G401 (cell line): ENCODE data around the gene RGS16. TPM values are rescaled to one million over a fixed set of nuclear protein-coding genes. Genes with fewer than 3 reads are reported as not detected.
A peak's percentile ranks its signal among the peaks of the same experiment; 100 is the strongest.
"Not testable (repeated sequence)": the region's sequence is repeated elsewhere in the genome, so short reads cannot be mapped to it uniquely, and the experiment has no call there.

Experiments
- DNase-seq: peaks from one replicate; pipeline ENCODE4 v3.0.0-alpha.2; 2015; ENCODE audit warnings: low spot score
- in situ Hi-C: cut with HindIII; loops from 2 replicates; pipeline ENCODE4 v1.10.0; 2016; ENCODE audit warnings: low sequenced_read_pairs, mixed read lengths
- total RNA-seq: library from RNA; depleted of rRNA; stranded (reverse); fragments of >200 nt; shearing (Covaris generic); gene quantifications from 2 replicates; pipeline ENCODE4 v1.2.3, GENCODE V29; 2014; rRNA removed

Gene RGS16, protein sequence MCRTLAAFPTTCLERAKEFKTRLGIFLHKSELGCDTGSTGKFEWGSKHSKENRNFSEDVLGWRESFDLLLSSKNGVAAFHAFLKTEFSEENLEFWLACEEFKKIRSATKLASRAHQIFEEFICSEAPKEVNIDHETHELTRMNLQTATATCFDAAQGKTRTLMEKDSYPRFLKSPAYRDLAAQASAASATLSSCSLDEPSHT
- not detected in 2 replicates for total RNA-seq

DNA sequence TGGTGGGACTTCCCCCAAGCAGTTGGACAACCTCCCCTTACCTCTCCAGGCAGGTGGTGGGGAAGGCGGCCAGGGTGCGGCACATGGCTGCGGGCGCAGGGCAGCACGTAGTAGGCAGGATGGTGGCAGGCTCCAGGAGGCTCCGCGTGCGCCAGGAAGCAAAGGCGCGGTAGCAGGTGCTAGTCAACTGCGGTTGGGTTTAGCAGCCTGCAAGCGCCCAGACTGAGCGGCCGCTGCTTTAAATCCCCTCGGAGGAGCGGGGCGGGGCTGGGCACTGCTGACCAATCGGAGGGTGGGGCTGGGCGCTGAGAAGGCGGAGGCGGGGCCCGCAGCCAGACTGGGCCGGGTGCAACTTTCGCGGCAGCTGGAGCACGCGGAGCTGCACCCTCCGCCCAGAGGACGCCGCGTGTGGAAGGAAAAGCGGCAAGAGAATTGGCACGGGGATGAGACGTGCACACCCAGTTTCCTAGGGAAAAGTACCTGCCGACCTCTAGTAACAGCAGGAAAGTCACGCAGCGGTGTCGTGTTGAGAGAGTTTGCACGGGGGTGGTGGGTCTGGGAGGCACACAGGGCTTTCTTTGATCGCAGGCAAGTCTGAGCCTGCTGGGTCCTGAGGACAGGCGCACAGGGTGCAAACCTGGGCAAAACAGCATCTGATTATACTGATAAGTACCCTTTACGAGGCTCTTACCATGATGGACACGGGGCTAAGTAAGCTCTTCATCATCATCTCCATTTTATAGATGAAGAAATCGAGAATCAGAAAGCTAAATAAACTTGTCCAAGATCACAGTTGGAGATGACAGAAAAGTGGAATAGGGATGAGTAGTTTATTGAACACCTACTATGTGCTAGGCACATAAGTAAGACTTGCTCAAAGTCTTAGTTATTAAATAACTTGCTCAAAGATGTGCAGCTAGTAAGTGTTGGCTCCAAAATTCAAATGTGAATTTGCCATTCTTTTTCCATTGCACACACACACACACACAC, at the start of gene RGS16:
RGS16 (minus strand) TSS at position 215 of the 990 bp plus-strand sequence; CDS start at position 85, 130 bp downstream.
- in situ Hi-C loops = no loop called here
- DNase-seq = peak; percentile 85

DNA sequence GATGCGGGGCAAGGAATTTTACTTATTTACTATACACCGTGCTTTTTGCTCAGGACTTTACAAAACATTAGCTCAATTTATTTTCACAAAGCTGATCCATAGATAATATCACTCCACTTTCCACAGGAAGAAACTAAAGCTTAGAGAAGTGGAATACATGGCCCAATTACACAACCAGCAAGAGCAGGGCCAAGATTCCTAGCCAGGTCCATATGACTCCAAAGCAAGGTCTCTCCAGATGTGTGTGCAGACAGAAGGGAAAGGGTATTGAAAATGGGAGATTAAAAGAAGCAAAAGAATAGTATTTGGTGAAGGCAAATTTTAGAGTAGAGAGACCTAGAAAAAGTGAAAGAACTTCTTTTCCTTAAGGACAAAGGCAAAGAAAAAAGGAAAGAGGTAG, 49.8 kb upstream of the RGS16 start:
- in situ Hi-C loops = no loop called here
- DNase-seq = no peak

DNA sequence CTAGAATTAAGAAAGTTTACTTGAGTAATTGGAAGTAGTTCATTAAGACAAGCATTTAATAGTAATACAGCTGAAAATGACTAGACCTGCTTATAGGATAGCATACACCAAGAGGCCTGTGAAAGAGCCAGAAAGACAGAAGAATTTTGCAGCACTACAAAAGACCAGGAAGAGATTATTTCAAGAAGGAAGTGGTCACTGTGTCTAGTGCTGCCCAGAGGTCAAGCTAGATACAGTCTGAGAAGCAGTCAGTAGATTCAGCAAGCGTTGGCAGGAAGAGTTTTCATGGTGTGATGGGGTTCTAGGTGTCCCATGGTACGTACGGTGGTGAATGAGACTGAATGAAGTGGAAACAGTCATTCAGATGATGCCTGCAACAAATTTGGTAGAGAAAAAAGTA, 48.7 kb upstream of the RGS16 start:
- DNase-seq = no peak
- in situ Hi-C loops = no loop called here

DNA sequence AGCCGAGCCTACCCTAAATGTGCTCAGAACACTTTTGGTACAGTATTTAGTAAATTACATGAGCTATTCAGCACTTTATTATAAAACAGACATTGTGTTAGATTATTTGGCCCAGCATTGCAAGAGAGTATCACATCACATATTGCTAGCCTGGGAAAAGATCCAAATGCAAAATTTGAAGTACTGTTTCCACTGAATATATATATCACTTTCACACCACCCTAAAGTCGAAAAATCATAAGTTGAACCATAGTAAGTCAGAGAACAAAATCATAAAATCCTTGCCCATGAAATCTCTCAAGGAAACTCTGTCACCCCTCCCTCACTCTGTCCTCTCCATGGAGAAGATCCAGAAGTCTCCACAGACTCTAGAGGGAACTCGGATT, 47.1 kb upstream of the RGS16 start:
- no peak for DNase-seq
- in situ Hi-C loops = no loop called here

DNA sequence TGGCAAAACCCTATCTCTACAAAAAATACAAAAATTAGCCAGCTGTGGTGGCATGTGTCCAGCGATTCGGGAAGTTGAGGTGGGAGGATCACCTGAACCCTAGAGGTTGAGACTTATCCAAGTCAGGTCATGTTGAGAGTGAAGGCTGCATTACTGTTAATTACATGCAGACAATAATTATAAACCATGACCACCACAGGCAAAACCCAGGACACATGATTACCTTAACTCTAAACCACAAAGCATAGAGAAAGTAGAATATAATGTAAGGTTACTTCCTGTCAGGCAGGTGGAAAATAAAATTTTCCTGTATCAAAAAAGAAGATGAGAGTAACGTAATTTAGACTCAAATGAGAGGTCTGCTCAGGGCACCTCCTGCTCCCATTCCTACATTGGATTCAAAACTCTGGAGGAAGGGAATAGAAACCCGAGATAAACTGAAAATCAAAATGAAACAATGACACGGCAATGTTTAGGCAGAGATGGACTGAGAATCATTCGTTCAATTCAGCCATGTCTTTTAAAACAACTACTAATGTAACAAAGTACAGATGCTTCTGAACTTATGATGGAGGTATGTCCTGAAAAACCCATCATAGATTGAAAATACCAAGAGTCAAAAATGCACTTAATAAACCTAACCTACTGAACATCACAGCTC, 46.6 kb upstream of the RGS16 start:
- no peak for DNase-seq
- in situ Hi-C loops = no loop called here

DNA sequence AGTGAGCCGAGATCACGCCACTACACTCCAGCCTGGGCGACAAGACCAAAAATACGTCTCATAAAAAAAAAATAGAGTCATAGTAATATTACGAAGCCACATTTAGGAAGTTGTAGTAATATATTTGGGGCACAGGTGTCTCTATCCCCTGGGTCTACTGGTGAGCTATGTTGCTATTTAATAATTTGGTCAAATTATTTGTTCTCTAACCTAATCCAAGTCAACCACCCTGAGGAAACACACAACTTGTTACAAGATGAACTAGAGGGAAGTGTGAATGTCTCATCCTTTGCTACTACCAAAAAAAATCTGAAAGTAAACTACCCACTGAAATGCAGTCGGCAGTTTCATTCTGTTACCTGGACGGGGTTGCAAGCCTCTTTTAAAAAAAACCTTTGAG, 44.9 kb upstream of the RGS16 start:
- in situ Hi-C loops = no loop called here
- no peak for DNase-seq

DNA sequence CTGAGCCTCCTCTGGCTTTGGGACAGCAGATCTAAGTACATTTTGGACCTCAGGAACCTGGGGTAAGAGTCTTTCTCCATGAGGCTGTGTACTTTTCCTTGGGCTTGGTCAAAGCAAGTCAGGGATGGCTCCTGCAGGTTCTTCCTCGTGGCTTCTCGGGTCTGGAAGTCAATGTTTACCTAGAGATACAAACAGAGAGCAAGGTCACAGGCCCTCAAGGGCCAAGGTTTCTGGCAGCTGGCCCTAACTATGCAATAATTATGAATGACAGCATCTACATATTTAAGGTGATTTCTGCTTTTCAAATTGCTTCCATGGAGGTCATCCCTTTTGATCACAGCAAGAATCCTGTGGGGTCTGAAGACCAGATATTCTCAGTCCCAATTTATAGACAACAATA, 42.5 kb upstream of the RGS16 start:
- in situ Hi-C loops = no loop called here
- no peak for DNase-seq

DNA sequence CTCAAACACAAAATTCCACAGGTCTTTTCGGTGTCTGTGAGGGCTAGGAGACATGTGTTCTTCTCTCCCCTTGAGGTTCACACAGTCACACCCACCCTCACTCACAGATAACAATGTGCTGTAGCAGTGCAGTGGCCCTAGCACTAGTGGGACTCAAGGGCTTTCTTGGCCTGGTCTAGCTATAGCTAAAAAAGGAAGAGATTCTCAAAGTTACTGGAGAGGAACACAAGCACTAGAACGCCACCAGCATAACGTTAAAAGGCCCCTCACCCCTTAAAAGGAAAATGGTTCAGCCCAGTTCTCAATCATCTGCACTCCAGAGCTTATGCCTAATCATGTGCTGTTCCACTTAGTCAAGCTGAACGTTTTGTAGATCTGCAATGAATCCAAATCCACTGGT, 40.7 kb upstream of the RGS16 start:
- no peak for DNase-seq
- in situ Hi-C loops = no loop called here

DNA sequence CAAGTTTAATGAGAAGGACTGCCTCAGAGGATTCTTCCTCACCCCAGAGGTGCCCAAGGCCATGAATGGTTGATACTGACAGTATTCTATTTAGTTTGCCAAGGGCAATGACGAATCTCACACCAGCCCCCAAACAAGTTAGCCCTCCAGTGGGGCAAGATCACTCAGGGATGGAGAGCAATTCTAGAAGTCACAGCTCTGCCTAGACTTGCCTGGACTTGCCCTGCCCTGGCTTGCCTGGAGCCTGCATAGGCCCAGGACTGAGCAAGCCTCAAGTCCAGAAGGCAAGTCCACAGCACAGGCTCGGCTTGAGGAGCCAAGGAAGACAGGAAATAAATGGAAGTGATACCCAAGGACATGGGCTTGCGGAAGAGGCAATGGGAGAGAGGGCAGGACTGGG, 39.5 kb upstream of the RGS16 start:
- in situ Hi-C loops = no loop called here
- no peak for DNase-seq

DNA sequence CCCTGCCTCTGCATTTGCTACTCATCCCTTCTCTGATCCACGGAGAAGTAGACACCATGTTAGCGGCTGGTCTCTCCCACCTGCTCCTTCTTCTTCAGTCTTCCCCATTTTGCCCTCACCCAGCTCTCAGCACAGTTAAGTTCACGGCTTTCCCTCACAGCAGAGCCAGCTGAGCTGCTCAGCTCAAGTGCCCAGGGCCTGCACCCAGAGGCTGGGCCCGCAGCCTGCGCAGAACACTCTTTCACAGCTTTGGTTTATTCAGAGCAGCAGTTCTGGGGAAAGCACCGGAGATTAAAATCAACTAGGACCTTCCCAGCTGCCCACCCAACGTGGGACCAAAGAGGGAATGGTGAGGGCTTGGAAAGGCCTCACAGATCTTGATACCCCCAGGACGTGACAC, 38.3 kb upstream of the RGS16 start:
- DNase-seq = no peak

DNA sequence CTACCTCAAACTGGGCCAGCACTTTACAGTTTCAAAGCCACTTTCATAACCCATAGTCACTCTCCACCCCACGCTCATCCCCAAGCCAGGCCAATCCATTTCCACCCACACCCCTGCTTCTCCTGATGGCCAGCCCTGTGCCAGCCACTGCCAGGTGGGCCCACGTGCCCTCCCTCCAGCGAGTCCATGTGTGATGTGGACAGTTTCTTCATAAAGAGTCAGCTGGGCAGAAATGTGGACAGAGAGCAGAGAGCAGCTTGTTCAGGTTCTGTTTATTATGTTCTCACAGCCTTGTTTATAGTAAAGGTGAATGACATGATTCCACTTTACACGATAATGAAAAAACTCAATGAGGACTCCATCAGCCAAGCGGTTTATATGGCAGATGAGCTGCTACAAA, 37.4 kb upstream of the RGS16 start:
- in situ Hi-C loops = no loop called here
- no peak for DNase-seq

More for the DNA sequence above, 38.3 kb upstream of the RGS16 start:
- in situ Hi-C loops = no loop called here

DNA sequence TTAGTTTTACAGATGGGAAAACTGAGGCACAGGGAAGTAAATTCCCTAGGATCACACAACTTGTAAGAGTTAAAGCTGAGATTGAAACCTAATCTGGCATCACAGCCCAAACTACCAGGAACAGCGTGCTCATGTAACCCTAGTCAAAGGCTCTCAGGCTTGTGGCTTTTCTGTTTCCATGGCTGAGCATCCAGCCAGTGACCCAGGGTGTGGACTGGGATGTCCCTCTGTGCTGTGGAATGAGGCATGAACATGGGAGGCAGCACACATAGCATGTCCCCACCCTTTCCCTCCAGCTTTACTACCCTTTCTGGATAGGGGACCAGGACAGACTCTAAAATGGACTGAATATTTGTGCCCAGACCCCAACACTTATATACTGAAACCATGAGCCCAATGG, 35.1 kb upstream of the RGS16 start:
- no peak for DNase-seq
- in situ Hi-C loops = no loop called here

DNA sequence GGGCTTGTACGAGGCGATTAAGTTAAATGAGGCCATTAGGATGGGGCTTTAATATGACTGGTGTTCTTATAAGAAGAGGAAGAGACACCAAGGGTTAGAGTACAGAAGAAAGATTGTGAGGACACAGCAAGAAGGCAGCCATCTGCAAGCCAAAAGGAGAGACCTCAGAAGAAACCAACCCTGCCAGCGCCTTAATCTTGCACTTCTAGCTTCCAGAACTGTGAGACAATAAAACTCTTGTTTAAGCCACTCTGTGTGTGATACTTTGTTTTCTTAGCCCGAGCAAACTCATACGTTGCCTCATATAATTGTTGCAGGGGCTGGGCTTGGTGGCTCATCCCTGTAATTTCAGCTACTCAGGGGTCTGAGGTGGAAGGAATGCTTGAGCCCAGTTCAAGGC, 33.6 kb upstream of the RGS16 start:
- no peak for DNase-seq
- in situ Hi-C loops = no loop called here

DNA sequence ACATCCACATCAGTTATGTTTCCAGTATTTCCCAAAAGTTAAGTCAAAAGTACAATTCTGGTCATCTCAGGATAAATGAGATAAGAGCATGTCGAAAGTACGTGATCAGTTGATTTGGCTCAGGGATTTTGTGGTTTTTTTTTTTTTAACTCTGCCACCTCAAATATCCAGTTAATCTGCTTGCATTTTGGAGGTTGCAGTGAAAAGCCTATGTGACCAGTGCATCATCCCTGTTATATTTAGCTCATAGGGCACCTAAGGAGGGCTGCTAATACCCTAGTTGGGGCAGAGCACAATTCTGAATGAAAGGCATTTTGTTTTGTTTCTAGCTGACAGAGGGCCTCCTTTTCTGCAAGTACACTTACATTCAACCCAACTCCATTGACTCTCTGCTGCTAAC, 31.7 kb upstream of the RGS16 start:
- in situ Hi-C loops = no loop called here
- DNase-seq = no peak

DNA sequence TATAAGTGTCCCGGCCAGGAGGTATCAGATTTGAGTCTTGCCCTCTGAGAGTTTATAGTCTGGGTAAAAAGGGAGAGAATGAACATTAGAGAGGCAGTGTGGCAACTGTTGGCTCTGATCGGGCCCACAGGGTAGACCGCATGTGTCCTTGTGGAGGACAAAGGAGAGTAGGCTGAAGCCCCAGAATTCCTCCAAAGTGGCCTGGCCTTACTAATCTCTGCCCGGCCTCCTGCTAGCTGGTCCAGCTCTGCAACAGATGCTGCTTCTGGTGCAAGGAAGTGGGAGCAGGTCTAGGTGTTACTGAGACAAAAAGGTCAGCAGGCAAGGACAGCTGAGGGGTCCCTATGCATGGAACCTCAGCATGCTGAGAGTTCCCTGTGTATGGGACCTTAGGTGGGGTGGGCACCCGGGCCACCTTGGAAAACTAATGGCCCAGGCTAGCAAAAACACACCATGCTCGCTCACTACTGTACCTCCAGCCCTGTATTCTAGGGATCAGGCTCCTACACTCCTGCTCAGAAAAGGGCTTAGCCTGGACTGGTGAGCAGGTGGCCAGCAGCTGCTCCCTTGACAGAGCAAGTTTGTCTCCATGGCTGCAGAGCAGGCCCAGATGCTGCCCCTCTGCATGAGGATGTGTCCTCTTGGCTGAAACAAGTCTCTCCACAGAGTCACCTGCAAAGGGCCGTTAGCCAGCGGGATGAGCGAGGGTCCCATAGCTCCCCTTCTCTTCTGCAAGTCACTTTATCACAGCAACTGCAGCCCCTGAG, 30.3 kb upstream of the RGS16 start:
- no peak for DNase-seq
- in situ Hi-C loops = no loop called here

DNA sequence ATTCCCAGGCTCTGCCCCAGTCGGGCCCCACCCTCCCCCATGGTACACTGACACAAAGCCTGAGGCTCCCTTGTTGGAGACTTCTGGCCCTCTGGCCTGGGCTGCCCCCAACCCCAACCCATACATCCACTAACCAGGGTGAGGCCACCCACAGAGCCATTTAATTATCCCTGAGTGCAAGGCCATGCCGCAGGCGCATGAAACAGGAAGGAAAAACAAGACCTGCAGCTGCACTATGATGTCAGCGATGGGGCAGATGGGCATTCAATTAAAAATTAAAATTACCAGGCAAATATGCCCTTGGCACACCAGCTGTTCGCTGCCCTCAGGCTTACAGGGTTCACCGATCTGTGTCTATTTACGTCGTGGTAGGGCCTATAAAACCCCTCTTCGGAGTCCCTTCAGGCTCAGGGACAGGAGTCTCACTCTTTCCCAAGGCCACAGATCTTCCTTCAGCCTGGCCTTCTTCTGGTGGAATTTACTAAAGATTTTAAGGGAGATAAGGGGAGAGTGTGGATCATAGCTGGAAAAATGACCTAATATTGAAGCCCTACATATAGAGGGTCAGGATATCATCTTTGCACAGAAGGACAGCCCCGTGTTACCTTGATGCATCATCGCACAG, 29.6 kb upstream of the RGS16 start:
- DNase-seq = no peak
- in situ Hi-C loops = no loop called here

DNA sequence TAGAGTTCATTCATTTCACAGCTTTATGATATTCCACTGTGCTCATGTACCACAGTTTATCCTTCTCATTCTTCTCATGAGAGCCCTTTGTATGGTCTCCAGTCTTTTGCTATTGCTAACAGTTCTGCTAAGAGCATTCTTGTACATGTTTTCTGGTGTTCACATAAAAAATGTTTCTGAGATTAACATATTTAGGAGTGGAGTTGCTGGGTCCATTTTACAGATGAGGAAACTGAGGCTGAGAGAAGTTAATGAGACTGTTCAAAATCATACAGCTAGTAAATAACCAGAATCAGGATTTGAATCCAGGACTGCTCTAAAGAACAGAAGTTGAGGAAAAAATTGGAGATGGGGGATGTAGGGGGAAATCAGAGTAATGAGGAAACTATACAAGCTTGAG, 28.8 kb upstream of the RGS16 start:
- in situ Hi-C loops = no loop called here
- DNase-seq = no peak

DNA sequence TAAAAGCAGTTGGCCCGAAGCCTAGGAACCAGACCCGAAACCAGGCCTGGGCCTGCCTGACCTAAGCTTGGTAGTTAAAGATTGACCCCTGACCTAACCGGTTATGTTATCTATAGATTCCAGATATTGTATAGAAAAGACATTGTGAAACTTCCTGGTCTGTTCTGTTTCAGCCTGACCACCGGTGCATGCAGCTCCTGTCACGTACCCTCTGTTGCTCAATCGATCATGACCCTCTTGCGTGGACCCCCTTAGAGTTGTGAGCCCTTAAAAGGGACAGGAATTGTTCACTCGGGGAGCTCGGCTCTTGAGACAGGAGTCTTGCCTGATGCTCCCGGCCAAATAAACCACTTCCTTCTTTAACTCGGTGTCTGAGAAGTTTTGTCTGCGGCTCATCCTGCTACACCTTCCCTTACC, 28.3 kb upstream of the RGS16 start:
- in situ Hi-C loops, DNase-seq: not testable (repeated sequence)

DNA sequence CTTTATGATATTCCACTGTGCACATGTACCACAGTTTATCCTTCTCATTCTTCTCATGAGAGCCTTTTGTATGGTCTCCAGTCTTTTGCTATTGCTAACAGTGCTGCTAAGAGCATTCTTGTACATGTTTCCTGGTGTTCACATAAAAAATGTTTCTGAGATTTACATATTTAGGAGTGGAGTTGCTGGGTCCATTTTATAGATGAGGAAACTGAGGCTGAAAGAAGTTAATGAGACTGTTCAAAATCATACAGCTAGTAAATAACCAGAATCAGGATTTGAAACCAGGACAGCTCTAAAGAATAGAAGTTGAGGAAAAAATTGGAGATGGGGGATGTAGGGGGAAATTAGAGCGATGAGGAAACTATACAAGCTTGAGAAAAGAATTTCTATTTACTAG, 27.8 kb upstream of the RGS16 start:
- in situ Hi-C loops = no loop called here
- no peak for DNase-seq
